SU-DHL-6 (cell line): ENCODE results near the gene FUT8.

ENCODE experiments used
- H2AFZ ChIP-seq: fragments of 200-600 bp; sonication (generic); 2 replicates; pipeline ENCODE4 v1.6.1; 2014; ENCODE audit warnings: low read depth, mild to moderate bottlenecking, moderate library complexity, mixed read lengths, antibody characterized with exemption, low read length; ENCODE audit not compliant: severe bottlenecking
- H3F3A ChIP-seq: fragments of 200-600 bp; shearing (Covaris generic); 2 replicates; pipeline ENCODE4 v1.6.0; 2016; ENCODE audit warnings: antibody characterized with exemption, mild to moderate bottlenecking; ENCODE audit not compliant: insufficient read depth
- H3K27ac ChIP-seq: fragments of 200-600 bp; sonication (generic); 2 replicates; pipeline ENCODE4 v1.5.1; 2016; ENCODE audit warnings: low read depth, mild to moderate bottlenecking, low read length, moderate library complexity, mixed read lengths
- H3K27me3 ChIP-seq: fragments of 200-600 bp; sonication (generic), shearing (Covaris generic); 2 replicates; pipeline ENCODE4 v1.6.0; 2014; ENCODE audit warnings: mild to moderate bottlenecking, low read length
- H3K36me3 ChIP-seq: fragments of 200-600 bp; sonication (generic); 2 replicates; pipeline ENCODE4 v1.6.1; 2014; ENCODE audit warnings: mild to moderate bottlenecking, low read length, mixed read lengths
- H3K4me2 ChIP-seq: fragments of 300-600, 200-600 bp; shearing (Covaris generic), sonication (generic); 2 replicates; pipeline ENCODE4 v1.6.0; 2014; ENCODE audit warnings: low read length, low read depth, mild to moderate bottlenecking; ENCODE audit not compliant: poor library complexity, severe bottlenecking
- H3K4me3 ChIP-seq: fragments of 200-600 bp; sonication (generic); 2 replicates; pipeline ENCODE4 v1.5.1; 2014; ENCODE audit warnings: antibody characterized with exemption, low read length, mild to moderate bottlenecking, mixed read lengths; ENCODE audit not compliant: insufficient read depth, poor library complexity, severe bottlenecking
- H3K79me2 ChIP-seq: fragments of 200-600 bp; sonication (generic); 2 replicates; pipeline ENCODE4 v1.6.1; 2014; ENCODE audit warnings: mild to moderate bottlenecking, low read length, moderate library complexity; ENCODE audit not compliant: insufficient read depth
- H3K9ac ChIP-seq: fragments of 200-600 bp; sonication (generic); 2 replicates; pipeline ENCODE4 v1.7.0; 2014; ENCODE audit warnings: mild to moderate bottlenecking, low read length
- H3K9me2 ChIP-seq: fragments of 200-600 bp; sonication (generic); replicated peaks from 2 replicates; pipeline ENCODE4 v1.6.1; 2014; ENCODE audit warnings: low read length; ENCODE audit not compliant: insufficient read depth
- H3K9me3 ChIP-seq: fragments of 200-600 bp; sonication (generic); 2 replicates; pipeline ENCODE4 v1.6.1; 2014; ENCODE audit warnings: low read length, mixed read lengths; ENCODE audit not compliant: insufficient read depth
- H4K20me1 ChIP-seq: fragments of 200-600 bp; sonication (generic); 2 replicates; pipeline ENCODE4 v1.6.1; 2014; ENCODE audit warnings: low read depth, mild to moderate bottlenecking, antibody characterized with exemption, low read length, moderate library complexity, mixed read lengths
- CTCF ChIP-seq: fragments of 200-600 bp; sonication (generic); IDR thresholded peaks from one replicate; pipeline ENCODE4 v1.5.1; 2017; ENCODE audit warnings: antibody characterized with exemption, mild to moderate bottlenecking, low read length, moderate library complexity; ENCODE audit not compliant: insufficient read depth, poor library complexity, severe bottlenecking
- EZH2phosphoT487 ChIP-seq: fragments of 200-600 bp; sonication (generic), shearing (Covaris generic); conservative IDR thresholded peaks from 2 replicates; pipeline ENCODE4 v1.6.1; 2018; ENCODE audit warnings: mild to moderate bottlenecking, antibody characterized with exemption, low read length, moderate library complexity, mixed read lengths

FUT8 gene

GRCh38 chr14:65373671-65374039 lies 38.9 kb upstream of the FUT8 start:
- no peak overlapping the region for H3K4me2 ChIP-seq
- no peak overlapping the region for H3K9ac ChIP-seq
- no peak overlapping the region for H3K4me3 ChIP-seq
- H3K27ac ChIP-seq, result no peak overlapping the region
- H4K20me1 ChIP-seq, result no peaks in the 10 kb centered on the region
- H3K79me2 ChIP-seq, result no peaks in the 10 kb centered on the region
- no peaks in the 10 kb centered on the region for H3K36me3 ChIP-seq
- H2AFZ ChIP-seq, result no peak overlapping the region
- TF ChIP-seq EZH2phosphoT487 (no peak), CTCF (no peak)
- H3K9me3 ChIP-seq, result no peaks in the 10 kb centered on the region
- H3F3A ChIP-seq, result no peaks in the 10 kb centered on the region
- H3K9me2 ChIP-seq, result no peaks in the 10 kb centered on the region
- no peaks in the 10 kb centered on the region for H3K27me3 ChIP-seq

- Histone ChIP-seq H3K27ac (no peak overlapping the region), H3K4me3 (no peak overlapping the region), H3K27me3 (no peaks in the 10 kb centered on the region), H2AFZ (no peak overlapping the region), H3K4me2 (peak overlapping the region; percentile 11), H3K9ac (no peak overlapping the region), H3K9me2 (no peaks in the 10 kb centered on the region), H3K36me3 (no peaks in the 10 kb centered on the region), H4K20me1 (no peaks in the 10 kb centered on the region), H3K9me3 (no peaks in the 10 kb centered on the region), H3F3A (no peaks in the 10 kb centered on the region), H3K79me2 (no peaks in the 10 kb centered on the region)
- TF ChIP-seq EZH2phosphoT487 (no peak), CTCF (no peak)
These were observed 35.0 kb upstream of the FUT8 start for GRCh38 chr14:65377576-65377975.

GRCh38 chr14:65382586-65382985 lies 29.9 kb upstream of the FUT8 start:
- Histone ChIP-seq H3K9ac (no peak overlapping the region), H3K4me2 (no peak overlapping the region)
- TF ChIP-seq EZH2phosphoT487 (no peak), CTCF (no peak)

GRCh38 chr14:65387171-65387570 lies 25.4 kb upstream of the FUT8 start:
- no peaks in the 10 kb centered on the region for H3K9me2 ChIP-seq
- no peaks in the 10 kb centered on the region for H3K9me3 ChIP-seq
- H3F3A ChIP-seq, result no peaks in the 10 kb centered on the region
- H4K20me1 ChIP-seq, result no peaks in the 10 kb centered on the region
- no peak overlapping the region for H3K27ac ChIP-seq
- no peaks in the 10 kb centered on the region for H3K27me3 ChIP-seq
- no peak overlapping the region for H3K4me2 ChIP-seq
- no peaks in the 10 kb centered on the region for H3K79me2 ChIP-seq
- no peaks in the 10 kb centered on the region for H3K36me3 ChIP-seq
- H3K9ac ChIP-seq, result no peak overlapping the region
- H2AFZ ChIP-seq, result no peak overlapping the region
- H3K4me3 ChIP-seq, result no peak overlapping the region
- TF ChIP-seq CTCF (no peak), EZH2phosphoT487 (no peak)

More at GRCh38 chr14:65382586-65382985, 29.9 kb upstream of the FUT8 start:
- no peaks in the 10 kb centered on the region for H3K27me3 ChIP-seq
- H3K9me2 ChIP-seq, result no peaks in the 10 kb centered on the region
- H3F3A ChIP-seq, result no peaks in the 10 kb centered on the region
- H3K36me3 ChIP-seq, result no peaks in the 10 kb centered on the region
- H4K20me1 ChIP-seq, result no peaks in the 10 kb centered on the region
- H3K27ac ChIP-seq, result no peak overlapping the region
- no peaks in the 10 kb centered on the region for H3K79me2 ChIP-seq
- no peak overlapping the region for H3K4me3 ChIP-seq
- H3K9me3 ChIP-seq, result no peaks in the 10 kb centered on the region
- H2AFZ ChIP-seq, result no peak overlapping the region
